GM19035 (cell line): ENCODE data around the gene TBXA2R.

Experiments used
- ATAC-seq: cut with Tn5 transposase; IDR thresholded peaks from one replicate; pipeline ENCODE4 v1.9.1; 2021; ENCODE audit not compliant: unreplicated experiment

The TBXA2R gene

DNA sequence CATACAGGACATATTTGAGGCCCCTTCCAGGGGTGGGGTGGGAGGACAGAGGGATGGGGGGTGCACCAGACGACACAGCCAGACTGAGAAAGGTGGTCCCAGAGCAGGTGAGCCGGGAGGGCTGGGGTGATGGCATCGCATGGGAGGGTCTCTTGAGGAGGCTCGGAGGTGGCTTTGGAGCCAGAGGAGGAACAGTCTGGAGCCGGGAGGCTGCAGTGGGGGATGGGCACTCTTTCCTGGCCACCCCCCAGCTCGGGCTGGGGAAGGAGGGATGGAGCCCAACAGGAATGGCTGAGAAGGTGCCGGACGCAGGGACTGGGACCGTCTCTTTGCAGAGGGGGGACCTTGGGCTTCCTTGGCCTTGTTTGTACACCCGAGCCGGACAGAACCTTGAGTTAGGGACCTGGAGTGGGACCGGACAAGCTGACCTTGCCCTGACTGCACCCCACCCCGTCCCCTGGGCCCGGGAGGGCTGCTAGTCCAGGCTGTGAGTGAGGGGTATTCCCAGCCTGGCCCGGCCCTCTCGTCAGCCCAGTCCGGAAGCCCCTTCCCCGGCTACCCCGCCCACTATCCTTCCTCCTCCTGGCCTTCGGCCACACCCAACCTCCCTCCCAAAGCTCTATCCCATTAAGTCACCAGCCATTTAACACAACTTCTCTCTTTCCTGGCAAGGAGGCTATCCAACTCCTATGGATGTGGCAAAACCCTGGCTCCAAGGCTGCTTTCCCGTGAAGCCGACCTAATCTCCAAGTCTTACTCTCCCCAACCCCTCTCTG, 816 bp upstream of the TBXA2R start:
- no peak for ATAC-seq

DNA sequence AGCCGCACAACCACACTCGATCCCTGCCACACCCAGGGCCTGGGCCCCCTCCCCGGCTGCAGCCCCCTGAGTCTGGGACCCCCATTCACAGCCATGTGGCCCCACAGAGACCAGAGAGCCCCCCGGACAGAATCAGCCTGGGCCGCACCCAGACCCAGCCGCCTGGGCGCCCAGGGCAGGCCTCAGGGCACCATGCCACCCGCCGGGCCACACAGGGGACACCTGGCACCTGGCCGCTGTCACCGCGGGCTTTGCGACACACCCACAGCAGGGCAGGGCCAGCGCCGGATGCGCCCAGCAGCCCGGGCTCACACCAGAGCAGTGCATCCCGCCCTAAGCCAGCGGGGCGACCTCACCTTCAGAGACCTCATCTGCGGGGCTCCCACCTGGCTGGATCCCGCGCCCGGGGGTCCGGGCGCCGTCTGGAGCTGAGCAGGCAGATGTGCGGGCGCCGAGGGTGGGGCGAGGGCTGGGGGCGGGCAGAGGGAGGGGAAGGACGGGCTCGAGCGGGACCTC, 443 bp downstream of the TBXA2R start:
- ATAC-seq = no peak

DNA sequence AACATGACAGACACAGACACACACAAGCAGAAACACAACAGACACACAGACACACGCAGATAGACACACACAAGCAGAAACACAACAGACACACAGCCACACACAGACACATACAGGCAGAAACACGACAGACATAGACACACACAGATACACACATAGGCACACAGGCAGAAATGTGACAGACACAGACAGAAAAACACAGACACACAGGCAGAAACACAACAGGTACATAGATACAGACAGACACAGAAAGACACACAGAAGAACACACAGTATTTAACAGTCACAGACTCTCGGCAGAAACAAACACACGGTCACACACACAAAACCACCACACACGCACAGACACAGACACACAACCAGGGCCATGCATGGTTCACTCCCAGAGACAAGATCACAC, 905 bp downstream of the TBXA2R start:
- ATAC-seq = no peak

DNA sequence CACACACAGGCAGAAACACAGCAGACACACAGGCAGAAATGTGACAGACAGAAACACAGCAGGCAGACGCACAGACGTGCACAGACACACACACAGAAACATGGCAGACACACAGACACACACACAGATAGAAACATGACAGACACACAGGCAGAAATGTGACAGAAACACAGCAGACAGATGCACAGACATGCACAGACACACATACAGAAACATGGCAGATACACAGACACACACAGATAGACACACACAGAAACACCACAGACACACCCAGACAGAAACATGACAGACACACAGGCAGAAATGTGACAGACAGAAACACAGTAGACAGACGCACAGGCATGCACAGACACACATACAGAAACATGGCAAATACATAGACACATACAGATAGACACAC, 1.3 kb downstream of the TBXA2R start:
- ATAC-seq = no peak

DNA sequence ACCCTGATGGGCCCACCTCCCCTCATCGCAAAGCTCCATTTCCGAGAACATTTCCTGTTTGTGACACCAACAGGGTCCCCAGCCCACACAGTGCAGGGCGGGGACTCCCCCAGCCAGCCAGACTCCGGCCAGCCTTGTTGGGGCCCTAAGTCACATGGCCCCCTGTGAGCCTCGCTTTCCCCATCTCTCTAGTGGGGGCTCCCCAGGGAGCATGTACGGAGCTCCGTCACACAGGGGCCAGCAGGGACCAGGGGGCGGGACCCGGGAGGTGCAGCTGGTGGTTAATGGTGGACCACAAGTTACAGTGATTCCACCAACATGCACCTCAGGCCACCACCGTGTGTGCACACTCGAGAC, 1.7 kb downstream of the TBXA2R start:
- no peak for ATAC-seq

DNA sequence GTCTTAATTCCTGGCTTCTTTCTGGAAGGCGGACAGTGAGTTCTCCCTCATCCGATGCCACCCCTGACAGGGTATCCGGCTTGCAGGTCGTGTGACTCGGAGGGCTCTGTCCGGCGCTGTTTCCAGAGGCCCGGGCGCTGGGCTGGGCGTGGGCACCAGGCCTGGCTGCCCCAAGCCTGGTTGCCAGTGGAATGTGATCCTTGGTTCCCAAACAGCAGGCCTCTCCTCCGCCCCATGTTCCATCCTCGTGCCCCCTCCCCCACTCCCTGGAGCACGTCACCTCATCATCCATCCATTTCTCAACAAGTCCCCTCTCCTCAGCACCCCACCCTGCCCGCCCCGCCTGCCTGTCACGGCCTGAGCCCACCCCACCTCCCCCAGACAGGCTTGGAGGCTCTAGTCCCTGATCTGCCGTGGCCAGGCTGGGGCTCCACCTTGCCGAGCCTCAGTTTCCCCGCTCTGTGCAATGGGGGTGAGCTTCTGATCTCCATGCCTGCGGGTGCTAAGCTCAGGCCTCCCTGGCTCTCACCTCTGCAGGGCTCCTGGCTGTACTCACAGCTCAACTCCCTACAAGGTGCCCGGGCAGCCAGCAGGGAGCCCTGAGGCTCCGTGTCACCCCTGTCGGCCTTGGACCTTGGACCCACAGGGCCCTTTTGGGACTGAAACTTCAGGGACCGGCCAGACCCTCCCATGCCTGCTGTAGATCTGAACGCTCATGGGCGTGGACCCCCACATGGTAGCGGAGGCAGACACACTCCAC, 2.3 kb downstream of the TBXA2R start:
- no peak for ATAC-seq

DNA sequence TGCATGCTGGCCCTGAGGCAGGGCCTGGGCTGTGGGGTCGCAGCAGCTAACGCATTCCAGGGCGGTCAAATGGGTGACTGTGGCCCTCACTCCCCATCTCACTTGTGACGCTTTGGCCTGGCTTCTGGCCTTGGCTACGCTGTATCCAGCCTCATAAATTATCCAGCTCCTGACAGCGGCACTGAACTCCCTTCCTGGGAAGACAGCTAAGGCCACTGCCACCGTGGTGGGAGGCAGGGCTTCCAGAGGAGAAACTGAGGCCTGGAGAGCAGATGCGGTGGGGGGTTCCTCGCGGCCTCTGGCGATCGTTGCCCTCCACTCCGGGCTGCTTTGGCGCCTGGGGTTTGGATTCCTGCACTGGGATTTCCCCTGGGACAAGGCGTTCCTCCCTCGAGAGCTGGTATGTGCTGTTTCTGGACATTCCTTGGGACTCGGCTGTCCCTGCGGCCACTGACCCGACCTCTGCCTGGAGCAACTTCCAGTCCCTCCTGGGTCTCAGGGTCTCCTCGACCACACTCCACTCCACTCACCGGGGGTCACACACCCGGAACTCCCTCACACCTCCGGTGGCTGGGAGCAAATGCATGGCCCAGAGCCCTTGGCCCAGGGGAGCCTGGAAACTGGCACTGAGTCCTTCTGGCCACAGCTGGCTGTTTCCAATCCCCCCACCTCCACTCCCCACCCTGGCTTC, 3.4 kb downstream of the TBXA2R start:
- no peak for ATAC-seq

DNA sequence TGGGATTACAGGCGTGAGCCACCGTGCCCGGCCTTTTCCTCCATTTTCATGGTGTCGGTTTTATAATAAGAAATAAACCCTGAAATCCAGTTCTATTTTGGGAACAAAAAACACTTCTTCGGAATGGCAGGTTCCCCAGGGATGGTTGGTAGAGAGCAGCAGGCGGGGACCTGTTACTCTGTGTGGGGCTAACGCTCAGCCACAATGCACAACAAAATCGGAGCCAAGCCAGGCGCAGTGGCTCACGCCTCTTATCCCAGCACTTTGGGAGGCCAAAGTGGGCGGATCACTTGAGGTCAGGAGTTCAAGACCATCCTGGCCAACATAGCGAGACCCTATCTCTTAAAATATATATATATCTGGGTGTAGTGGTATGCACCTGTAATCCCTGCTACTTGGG, 5.7 kb downstream of the TBXA2R start:
- ATAC-seq = no peak

DNA sequence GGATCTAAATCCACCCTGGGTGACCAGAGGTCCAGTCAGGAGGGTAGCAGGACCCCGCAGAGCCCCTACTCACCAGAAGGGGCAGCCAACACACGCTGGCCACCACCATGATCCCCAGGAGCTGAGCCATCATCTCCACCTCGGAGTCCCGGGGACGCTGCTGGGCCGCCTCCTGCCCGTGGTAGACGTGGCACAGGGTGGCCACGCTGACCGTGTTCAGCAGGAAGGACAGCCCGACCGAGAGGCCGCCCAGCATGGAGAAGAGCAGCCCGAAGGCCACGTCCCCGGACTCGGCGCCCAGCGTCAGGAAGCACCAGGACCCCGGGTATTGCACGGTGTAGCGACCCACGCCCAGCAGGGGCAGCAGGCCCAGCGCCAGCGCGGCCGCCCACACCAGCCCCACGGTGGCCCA, 6.9 kb downstream of the TBXA2R start:
- no peak for ATAC-seq

DNA sequence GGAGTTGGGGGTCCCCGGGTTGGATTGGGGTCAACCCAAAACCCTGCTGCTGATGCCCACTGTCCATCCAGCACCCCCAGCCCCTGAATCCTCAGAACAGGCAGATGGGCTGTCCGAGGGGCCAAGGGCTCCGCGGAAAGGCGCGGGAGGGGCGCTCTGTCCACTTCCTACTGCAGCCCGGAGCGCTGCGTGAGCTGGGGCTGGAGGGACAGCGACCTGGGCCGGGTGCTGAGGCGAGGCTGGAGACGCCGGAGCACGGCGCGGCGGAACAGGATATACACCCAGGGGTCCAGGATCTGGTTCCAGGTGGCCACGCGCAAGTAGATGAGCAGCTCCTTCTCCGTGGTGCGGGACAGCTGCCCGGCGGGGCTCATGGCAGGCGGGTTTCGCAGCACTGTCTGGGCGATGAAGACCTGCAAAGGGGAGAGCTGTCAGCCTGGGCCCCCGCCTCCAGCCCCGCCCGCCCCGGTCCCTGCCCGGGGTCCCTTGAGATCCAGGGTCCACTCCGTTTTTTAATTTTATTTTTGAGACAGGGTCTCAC, 11.1 kb downstream of the TBXA2R start:
- no peak for ATAC-seq

DNA sequence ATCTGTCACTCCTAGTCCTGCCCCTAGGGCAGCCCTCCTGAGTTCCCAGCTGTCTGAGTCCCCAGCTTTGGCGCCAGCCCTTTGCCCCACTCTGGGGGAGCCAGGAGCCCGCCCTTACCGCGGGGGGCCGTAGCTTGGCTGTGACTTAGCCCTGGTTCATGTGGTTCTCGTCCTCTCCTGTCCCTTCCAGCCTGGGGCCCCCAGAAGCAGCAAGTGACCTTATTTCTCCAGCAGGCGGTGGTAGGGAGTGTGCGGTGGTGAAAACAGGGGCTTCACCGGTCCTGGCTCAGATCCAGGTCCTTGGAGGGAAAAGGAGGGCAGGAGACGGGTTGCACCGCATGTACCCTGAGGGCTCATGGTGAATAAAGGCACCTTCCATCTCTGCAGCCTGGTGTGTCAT, 13.5 kb downstream of the TBXA2R start:
- no peak for ATAC-seq

DNA sequence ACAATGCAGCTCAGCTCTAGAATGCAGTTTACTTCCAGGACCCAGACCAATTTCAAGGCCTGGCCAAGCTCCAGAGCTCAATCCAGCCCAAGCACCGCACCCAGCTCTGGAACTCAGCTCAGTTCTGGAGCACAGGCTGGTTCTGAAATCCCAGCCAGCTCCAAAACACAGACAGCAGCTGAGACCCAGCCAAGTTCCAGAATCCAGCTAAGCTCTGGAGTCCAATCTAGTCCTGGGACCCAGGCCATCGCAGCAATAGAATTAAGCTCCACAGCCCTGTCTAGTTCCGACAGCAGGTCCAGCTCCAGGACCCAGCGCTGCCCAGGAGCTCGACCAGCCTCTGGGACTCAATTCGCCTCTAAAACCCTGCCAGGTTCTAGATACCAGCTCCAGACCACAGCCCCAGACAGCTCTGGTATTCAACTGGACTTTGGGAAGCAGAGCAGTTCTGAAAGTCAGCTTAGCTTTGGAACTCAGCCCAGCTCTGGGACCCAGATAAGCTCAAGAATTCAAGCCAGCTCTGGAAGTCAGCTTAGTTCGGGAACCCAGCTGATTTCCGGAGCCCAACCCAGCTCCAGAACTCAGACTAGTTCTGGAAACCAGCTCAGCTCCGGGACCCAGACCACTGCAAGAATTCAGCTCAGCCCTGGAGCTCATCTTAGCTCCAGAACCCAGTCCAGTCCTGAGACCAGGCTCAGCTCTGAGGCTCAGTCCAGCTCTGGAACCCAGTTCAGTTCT, 14.6 kb downstream of the TBXA2R start:
- no peak for ATAC-seq

DNA sequence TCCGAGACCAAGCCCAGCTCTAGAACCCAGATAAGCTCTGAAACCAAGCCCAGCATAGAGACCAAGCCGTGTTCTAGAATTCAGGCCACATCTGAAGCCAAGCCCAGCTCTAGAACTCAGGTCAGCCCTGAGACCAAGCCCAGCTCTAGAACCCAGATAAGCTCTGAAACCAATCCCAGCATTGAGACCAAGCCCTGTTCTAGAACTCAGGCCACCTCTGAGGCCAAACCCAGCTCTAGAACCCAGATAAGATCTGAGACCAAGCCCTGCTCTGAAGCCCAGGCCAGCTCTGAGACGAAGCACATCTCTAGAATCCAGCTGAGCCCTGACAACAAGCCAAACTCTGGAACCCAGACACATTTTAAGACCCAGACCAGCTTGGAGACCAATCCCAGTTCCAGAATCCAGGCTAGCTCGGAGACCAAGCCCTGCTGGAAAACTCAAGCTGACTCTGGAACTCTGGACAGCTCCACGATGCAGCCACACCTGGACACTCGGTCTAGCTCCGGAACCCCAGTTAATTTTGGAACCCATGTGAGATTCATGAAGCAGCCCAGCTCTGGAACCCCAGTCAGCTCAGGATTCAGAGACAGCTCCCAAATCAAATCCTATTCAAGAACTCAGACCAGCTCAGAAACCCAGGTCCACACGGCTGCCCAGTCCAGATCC, 15.6 kb downstream of the TBXA2R start:
- no peak for ATAC-seq

DNA sequence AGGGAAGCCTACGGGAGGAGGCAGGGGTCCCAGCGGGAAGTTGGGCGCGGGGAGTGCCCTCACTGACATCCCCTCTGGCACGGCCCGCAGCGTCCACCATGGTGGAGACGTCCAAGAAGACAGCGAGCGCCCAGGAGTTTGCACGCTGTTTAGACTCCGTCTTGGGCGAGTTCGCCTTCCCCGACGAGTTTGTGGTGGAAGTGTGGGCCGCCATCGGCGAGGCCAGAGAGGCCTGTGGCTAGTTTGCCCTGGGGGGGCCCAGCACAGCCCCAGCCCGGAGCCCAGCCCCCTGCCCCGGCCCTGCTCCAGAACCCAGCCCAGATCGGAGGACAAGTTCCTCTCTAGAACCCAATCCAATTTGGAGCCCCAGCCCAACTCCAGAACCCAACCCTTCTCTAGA, 16.7 kb downstream of the TBXA2R start:
- no peak for ATAC-seq

DNA sequence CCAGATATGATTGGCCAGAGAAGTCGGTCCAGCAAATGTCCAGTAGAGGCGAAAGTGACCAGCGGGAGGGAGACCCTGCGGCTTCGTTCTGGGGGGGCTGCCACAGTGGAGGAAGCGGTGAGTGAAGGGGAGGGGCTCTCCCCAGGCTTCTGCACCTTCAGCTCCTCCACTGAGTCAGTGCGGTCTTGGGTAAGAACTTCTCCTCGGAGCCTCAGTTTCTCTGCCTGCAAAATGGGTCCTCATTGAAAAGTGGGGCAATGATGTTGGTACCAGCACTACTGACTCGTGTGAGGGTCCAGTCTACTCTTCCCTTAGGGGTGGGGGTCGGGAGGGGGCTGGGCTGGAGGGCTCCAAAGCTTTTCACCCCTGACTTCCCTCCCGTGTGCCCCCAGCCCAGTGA, 17.2 kb downstream of the TBXA2R start:
- no peak for ATAC-seq

DNA sequence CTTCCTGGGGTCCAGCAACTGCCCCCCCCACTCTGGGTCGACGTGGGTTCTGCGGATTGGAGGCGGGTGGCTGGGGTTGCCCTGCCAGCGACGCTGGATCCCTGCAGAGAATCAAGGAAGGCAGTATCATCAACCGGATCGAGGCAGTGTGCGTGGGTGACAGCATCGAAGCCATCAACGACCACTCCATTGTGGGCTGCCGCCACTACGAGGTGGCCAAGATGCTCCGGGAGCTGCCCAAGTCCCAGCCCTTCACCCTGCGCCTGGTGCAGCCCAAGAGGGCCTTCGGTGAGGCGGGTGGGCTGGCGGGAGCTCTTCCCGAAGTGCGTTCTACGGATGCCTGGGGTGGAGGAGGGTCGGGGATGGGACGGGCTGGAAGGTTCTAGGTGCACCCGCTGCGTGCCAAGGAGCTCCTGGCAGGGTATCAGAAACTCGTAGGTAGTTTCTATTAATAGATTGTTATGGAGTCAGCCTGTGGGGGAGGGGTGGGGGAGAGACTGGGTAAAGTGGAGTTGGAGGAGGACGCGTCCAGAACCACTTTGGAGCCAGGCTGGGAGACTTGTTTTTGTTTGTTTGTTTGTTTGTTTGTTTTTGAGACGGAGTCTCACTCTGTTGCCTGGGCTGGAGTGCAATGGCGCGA, 19.8 kb downstream of the TBXA2R start:
- no peak for ATAC-seq

DNA sequence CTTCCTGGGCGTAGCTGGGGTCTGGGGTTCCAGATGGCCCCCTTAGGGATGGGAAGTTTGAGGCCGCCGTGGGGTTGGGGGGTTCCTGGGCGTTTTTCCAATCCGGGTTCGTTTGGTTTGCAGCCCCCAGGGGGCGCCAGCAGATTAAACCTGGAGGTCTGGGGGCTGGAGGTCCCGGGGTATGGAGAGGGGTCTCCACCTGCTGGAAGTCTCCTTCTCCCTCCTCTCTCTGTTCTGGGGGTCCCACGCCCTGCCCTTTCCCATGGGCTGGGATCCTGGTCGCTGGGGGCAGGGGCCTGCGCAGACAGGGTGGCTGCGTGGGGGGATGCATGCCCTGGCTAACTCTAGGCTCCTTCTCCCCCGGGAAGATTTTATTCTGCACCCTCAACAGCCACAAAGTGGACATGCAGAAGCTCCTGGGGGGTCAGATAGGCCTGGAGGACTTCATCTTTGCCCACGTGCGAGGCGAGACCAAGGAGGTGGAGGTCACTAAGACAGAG, 20.5 kb downstream of the TBXA2R start:
- no peak for ATAC-seq

DNA sequence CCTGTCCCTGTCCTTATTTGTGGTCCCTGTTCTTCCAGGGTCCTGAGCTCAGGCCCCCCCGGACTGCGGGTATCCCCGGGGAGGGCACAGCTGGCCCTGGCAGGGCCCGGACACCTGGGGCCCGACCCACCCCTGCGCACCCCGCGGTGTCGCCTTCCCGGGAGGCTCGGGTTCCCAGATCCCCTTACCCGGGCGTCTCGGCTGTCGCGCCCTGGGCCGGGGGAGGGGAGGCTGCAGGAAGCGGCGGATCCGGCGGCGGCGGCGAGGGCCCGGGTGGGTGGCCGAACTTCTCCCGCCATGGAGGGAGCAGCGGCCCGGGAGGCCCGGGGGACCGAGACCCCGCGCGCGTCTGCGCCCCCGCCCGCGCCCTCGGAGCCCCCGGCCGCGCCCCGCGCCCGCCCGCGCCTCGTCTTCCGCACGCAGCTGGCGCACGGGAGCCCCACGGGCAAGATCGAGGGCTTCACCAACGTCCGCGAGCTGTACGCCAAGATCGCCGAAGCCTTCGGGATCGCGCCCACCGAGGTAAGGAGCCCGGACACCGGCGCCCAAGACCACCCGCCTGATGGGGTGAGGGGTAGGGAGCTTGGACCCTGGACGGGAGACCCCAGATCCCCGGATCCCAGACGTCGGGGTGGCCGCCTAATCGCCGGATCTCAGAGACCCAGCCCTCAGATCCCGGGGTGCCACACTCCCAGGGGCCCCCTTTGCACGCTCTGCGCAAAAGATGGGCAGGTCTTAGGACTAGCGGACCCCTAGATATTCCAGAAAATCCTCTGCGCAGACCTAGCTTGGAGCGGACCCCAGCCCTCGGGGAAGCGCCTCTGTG, 21.2 kb downstream of the TBXA2R start, which contains the start of gene GIPC3:
GIPC3 (plus strand) TSS at position 178 of the 826 bp plus-strand sequence; CDS start at position 298, 120 bp downstream.
- ATAC-seq = no peak
